PFSK-1 (cell line): ENCODE measurements around the gene UBTD1.

Experiments used
- POLR2AphosphoS5 ChIP-seq: IDR thresholded peaks from 2 replicates; pipeline ENCODE4 v1.6.1; 2012; ENCODE audit warnings: low read depth, mild to moderate bottlenecking, control low read depth, low read length, moderate library complexity
- TAF1 ChIP-seq: IDR thresholded peaks from 2 replicates; pipeline ENCODE4 v1.6.1; 2012; ENCODE audit warnings: low read length, control low read depth, borderline replicate concordance; ENCODE audit not compliant: insufficient read depth

GRCh38 chr10:97450828-97451227 is 47.9 kb upstream of the UBTD1 start:
- TF ChIP-seq TAF1 (no peak), POLR2AphosphoS5 (no peak)
